ENCODE measurements around the gene SULT1C3.
"Not testable (repeated sequence)": the region's sequence is repeated elsewhere in the genome, so short reads cannot be mapped to it uniquely, and the experiment has no call there.

The SULT1C3 gene

GRCh38 chr2:108243566-108243965 is 3.8 kb downstream of the SULT1C3 start:
- DNase-seq (ENCODE audit: insufficient read length, low spot score) (no peak), FAIRE-seq (no peak)

DNA sequence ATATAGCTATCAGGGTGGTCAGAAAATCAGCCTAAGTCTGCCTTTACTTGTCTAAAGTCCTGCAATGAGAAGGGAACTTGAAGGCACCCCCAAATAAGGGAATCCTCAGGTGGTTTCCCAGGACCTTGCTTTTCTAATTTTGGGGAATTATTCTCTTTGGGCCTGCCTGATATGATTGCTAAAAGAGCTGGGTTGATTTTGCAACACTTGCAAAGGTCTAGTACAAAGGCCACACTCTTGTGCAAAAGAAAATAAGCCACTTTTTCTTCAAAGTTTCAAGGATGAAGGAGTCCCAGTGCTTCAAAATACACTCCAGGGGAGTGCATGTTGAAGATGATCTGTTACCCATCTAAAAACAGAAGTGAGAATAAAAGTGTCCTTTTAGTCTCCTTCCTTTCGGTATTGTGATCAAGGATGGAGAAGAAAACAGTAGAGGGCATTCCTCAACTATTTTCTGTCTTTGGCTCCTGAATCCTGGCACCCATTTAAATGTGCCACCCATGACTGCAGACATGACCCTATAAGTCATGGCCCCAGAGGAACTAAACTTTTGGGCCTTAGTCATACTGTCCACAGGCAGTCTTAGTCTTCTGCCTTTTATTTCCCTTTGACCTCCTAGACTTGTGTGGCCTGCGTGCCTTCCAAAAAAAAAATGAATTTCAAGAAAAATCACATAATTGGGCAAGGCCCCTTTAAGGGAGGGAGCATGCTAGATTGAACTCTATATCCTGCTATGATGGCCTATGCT is 5.1 kb downstream of the SULT1C3 start:
- FAIRE-seq (no peak), DNase-seq (ENCODE audit: insufficient read length, low spot score) (no peak)

GRCh38 chr2:108253106-108253505 is 13.3 kb downstream of the SULT1C3 start:
- DNase-seq (ENCODE audit: insufficient read length, low spot score) (no peak), FAIRE-seq (no peak)

GRCh38 chr2:108257757-108258331 is 18.1 kb downstream of the SULT1C3 start:
- FAIRE-seq (no peak), DNase-seq (ENCODE audit: insufficient read length, low spot score) (no peak)

GRCh38 chr2:108260773-108261172 is 21.0 kb downstream of the SULT1C3 start:
- FAIRE-seq (no peak), DNase-seq (ENCODE audit: insufficient read length, low spot score) (no peak)

DNA sequence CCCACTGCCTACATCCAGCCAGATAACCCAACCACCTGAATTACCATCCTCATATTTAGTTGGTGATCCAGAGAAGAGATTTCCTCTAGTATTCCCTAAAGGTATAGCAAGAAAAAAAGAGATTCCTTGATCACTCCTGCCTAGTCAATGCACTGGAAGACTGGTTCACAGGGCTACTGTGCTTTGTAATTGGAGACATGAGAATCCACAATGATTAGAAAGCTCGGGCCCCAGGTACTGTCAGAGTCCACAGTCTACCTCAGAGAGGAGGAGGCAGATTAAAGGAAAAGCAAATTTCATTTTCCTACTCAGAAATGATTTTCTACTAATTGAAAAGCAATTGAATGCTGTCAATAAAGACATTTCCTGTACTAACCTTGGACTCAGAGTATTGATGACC is 22.3 kb downstream of the SULT1C3 start:
- FAIRE-seq (no peak), DNase-seq (ENCODE audit: insufficient read length, low spot score) (no peak)

DNA sequence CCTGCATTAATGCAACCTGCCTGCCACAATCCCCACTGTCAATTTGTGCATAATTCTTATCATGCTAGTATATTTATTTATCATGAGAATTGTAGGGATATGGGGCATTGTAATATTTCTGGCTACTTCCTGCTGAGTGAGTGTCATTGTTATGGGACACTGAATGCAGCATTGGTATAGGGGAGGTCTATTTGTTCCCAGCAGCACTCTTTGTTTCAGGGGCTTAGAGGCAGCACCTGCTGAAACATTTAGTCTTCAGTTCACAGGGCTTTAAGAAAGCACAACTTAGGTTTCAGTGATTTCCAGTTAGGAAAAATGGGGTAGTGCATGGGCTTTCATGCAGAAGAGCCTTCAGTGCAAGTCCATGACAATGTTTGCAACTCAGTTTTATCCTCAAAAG is 23.6 kb downstream of the SULT1C3 start:
- FAIRE-seq: no peak
- DNase-seq (ENCODE audit: insufficient read length, low spot score): no peak

GRCh38 chr2:108266218-108266617 is 26.4 kb downstream of the SULT1C3 start:
- FAIRE-seq: no peak
- DNase-seq (ENCODE audit: insufficient read length, low spot score): no peak

DNA sequence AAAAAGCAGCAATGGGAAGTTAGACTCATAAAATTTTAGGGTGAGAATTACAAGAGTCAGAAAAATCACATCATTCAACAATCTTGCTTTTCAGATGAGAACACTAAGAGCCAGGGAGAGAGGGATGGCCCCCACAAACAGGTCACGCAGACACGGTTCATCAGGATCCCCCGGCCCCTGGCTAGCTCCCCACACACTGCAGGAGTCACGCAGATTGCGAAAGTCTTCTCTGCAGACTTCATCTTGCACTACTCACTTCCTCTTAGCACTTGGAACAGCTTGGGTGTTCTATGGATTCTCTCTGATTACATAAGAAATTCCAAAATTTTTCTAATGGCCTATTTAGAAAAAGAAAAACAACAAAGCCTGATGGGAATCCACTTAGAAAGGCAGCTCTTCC is 27.3 kb downstream of the SULT1C3 start:
- DNase-seq (ENCODE audit: insufficient read length, low spot score): no peak
- no peak for FAIRE-seq

DNA sequence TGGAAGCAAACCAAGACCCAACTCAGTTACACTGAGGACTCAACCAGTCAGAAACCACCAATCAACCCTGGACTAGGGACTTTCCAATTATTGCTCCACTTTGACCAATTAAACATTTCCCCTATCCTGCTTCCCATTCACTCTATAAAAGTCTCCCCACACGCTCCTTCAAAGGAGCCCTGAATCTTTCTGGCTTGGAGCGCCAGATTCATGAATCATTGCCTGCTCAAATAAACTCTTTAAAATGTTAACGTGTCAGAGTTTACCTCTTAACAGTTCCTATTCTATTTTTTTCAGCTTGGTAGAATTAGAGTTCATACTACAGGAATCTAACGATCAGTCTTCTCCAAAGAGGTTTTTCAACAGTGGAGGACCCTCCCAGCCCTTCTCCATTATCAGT is 28.2 kb downstream of the SULT1C3 start:
- no peak for FAIRE-seq
- no peak for DNase-seq (ENCODE audit: insufficient read length, low spot score)

DNA sequence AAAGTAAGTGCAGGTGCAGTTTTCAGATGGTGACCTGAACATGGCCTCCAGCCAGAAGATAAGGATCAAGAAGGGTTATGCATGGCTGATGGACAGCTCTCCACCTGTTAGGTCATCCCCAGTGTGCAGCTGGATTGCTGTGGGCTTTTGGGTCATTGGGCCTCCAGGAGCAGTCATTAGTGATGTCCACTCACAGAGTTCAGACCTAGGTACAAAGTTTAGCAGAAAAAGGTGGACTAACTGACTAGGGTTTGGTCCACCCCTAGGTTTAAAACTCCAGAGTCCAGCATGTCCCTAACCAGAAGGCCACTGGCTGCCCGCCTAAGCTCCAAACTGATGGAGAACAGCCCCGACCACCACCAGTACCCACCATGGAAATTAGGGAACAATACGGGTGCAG is 30.6 kb downstream of the SULT1C3 start:
- no peak for DNase-seq (ENCODE audit: insufficient read length, low spot score)
- FAIRE-seq: no peak

- no peak for DNase-seq (ENCODE audit: insufficient read length, low spot score)
- FAIRE-seq: no peak
Measured at GRCh38 chr2:108270768-108271506, 31.2 kb downstream of the SULT1C3 start.

DNA sequence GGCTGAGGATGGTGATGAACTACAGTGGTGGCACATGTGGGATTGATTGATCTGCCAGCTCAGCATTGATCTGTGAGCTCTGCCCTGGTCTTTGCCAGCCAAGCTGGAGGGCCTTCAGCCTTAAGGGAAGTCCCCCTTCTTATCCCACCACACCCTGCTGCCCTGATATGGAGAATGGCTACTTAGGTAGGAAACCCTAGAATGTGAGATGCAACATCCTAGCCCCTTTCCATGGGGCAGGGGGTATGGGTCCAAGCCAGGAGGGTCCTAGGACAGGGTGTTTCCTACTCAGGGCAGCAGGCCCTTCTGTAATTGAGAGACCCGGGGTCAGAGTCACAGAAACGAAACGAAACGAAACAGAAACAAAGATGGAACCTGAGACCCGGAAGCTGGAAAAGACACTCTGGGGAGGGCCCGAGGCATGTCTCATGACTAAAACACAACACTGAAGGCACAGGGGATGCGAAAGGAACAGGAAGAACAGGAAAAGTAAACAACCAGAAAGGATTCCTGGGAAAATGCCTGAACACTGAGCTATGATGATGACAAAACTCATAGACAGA is 32.0 kb downstream of the SULT1C3 start:
- peak; percentile 84 for DNase-seq (ENCODE audit: insufficient read length, low spot score)
- peak; percentile 69 for FAIRE-seq

DNA sequence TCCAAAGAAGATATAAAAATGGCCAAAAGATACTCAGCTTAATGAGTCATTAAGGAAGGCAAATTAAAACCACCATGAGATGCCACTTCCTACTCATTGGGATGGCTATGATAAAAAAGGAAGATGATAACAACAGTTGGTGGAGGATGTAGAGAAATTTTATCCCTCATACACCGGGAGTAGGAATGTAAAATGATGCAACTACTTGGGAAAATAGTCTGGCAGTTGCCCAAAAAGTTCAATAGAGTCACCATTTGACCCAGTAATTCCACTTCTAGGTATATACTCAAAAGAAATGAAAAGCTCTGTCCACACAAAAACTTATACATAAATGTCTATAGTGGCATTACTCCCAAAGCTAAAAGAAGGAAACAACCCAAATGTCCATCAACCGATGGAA is 38.9 kb downstream of the SULT1C3 start:
- FAIRE-seq (no peak), DNase-seq (ENCODE audit: insufficient read length, low spot score) (no peak)

- FAIRE-seq (no peak), DNase-seq (ENCODE audit: insufficient read length, low spot score) (no peak)
Measured at GRCh38 chr2:108279468-108279867, 39.7 kb downstream of the SULT1C3 start.

DNA sequence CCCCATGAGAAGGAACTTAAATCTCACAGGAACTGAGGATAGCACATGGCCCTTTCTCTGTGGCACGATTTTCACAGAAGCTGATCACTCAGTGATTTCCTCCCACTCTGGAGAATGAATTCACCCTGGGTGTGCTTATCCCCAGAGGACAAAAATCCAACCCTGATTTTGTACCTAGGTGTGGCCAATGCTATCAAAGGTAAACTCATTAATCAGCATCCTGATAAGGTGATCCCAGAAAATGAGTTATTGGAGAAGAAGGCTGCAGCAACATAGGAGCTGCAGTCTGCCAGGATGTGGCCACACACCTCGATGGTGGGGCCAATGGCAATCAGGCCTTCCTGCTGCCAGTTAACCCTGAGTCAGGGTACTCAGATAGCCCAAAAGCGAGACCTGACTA is 40.7 kb downstream of the SULT1C3 start:
- no peak for DNase-seq (ENCODE audit: insufficient read length, low spot score)
- FAIRE-seq: no peak

DNA sequence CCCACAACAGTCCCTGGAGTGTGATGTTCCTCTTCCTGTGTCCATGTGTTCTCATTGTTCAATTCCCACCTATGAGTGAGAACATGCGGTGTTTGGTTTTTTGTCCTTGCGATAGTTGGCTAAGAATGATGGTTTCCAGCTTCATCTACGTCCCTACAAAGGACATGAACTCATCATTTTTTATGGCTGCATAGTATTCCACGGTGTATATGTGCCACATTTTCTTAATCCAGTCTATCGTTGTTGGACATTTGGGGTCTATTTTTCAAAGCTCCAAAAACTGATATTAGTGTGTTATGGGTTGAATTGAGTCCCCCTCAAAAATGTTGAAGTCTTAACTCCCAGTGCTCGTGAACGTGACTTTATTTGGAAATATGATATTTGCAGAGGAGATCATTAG is 44.8 kb downstream of the SULT1C3 start:
- not testable (repeated sequence) for FAIRE-seq; DNase-seq (ENCODE audit: insufficient read length, low spot score)

- DNase-seq (ENCODE audit: insufficient read length, low spot score): no peak
- no peak for FAIRE-seq
Measured at GRCh38 chr2:108285616-108286015, 45.8 kb downstream of the SULT1C3 start.

GRCh38 chr2:108287169-108287568 is 47.4 kb downstream of the SULT1C3 start:
- DNase-seq (ENCODE audit: insufficient read length, low spot score) (no peak), FAIRE-seq (no peak)

DNA sequence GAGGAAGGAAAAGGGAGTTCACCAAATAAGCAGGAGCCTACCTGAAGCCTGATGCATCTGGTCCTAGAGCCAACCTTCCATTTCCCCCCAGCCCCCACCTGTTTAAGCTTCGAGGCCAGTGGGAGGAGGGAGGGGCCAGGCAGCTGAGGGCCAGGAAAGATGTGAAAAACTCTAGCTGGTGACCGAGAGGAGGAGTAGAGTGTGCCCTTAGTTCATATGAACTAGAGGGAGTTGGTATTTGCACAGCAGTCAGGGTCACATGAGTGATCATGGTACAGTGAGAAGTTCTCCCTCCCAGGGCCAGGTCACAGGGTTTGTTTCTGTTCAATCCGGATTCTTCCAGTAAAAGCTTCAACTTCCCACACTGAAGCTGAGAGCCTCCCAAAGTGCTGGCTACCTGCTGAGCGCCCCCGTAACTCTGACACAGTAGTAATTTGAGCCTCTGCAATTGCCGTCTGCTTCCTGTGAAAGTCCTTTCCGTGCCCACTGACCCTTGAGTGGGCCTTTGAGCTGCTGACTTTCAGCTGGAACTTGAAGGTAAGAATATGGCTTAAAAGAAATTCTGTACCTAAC is 48.9 kb downstream of the SULT1C3 start, which contains the start of gene SULT1C2:
Gene SULT1C2 (plus strand): TSS at position 362 of the 573 bp plus-strand sequence. CDS start 4,773 bp downstream, outside the sequence.
- FAIRE-seq: peak; percentile 33
- peak; percentile 32 for DNase-seq (ENCODE audit: insufficient read length, low spot score)

GRCh38 chr2:108293850-108294249 is 54.1 kb downstream of the SULT1C3 start:
- no peak for FAIRE-seq
- DNase-seq (ENCODE audit: insufficient read length, low spot score): no peak
